Tibial artery (tissue), 4 donors: ENCODE data around the gene OGT.
"Not testable (repeated sequence)": the region's sequence is repeated elsewhere in the genome, so short reads cannot be mapped to it uniquely, and the experiment has no call there.

ENCODE experiments used
- DNase-seq, 2 donors: peaks; one replicate each; pipeline ENCODE4 v3.0.0-alpha.2; 2019
- H3K27ac ChIP-seq, 2 donors: fragments of 200-600 bp; sonication (generic) in 1 of 2; 1 replicate in 1 of 2; 2 replicates in 1 of 2; pipeline ENCODE4 v1.5.1; 2018 to 2019; ENCODE audit warnings: mild to moderate bottlenecking in 1 of 2
- H3K27me3 ChIP-seq, 2 donors: fragments of 200-600 bp; sonication (generic) in 1 of 2; one replicate each; pipeline versions ENCODE4 v1.5.1 to v1.6.0; 2016 to 2019
- H3K36me3 ChIP-seq, 3 donors: fragments of 200-600 bp; sonication (generic) in 2 of 3; one replicate each; pipeline ENCODE4 v1.5.1; 2016 to 2019; ENCODE audit warnings: mild to moderate bottlenecking in 2 of 3
- H3K4me1 ChIP-seq, 4 donors: fragments of 200-600 bp; sonication (generic) in 2 of 4; 1 replicate in 3 of 4; 2 replicates in 1 of 4; pipeline ENCODE4 v1.5.1; 2016 to 2019
- H3K4me3 ChIP-seq, 2 donors: fragments of 200-600 bp; sonication (generic) in 1 of 2; 1 replicate in 1 of 2; 2 replicates in 1 of 2; pipeline ENCODE4 v1.5.1; 2018 to 2019; ENCODE audit warnings: mild to moderate bottlenecking in 2 of 2
- H3K9me3 ChIP-seq, 3 donors: fragments of 200-600 bp; sonication (generic) in 1 of 3; one replicate each; pipeline ENCODE4 v1.5.1; 2016 to 2019
- intact Hi-C: fragments of 100-400 bp; cut with DNase I; formaldehyde crosslinking; loops from one replicate; pipeline ENCODE4 v1.15.0; 2023; ENCODE audit warnings: low total_unique reads
- TF ChIP-seq, protein P1 (sequence below), 2 experiments: fragments of 200-600 bp in 1 of 2; fragments of 450-650 bp in 1 of 2; IDR thresholded peaks; one replicate each; pipeline ENCODE4 v1.5.1; 2017 to 2019; ENCODE audit warnings: antibody characterized with exemption in 2 of 2, mild to moderate bottlenecking in 1 of 2, moderate library complexity in 1 of 2

The OGT gene

GRCh38 chrX:71609095-71609750 is 76.3 kb downstream of the OGT start:
- H3K4me3 ChIP-seq = no peak overlapping the region
- no peak overlapping the region for H3K27ac ChIP-seq
- no peaks in the 10 kb centered on the region for H3K4me1 ChIP-seq
- H3K36me3 ChIP-seq = peaks cover 22 to 75% (median 67%) of the 10 kb centered on the region in 3 donors
- TF ChIP-seq, protein P1, sequence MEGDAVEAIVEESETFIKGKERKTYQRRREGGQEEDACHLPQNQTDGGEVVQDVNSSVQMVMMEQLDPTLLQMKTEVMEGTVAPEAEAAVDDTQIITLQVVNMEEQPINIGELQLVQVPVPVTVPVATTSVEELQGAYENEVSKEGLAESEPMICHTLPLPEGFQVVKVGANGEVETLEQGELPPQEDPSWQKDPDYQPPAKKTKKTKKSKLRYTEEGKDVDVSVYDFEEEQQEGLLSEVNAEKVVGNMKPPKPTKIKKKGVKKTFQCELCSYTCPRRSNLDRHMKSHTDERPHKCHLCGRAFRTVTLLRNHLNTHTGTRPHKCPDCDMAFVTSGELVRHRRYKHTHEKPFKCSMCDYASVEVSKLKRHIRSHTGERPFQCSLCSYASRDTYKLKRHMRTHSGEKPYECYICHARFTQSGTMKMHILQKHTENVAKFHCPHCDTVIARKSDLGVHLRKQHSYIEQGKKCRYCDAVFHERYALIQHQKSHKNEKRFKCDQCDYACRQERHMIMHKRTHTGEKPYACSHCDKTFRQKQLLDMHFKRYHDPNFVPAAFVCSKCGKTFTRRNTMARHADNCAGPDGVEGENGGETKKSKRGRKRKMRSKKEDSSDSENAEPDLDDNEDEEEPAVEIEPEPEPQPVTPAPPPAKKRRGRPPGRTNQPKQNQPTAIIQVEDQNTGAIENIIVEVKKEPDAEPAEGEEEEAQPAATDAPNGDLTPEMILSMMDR (IDR thresholded peaks at IDR 0.05) = no peak
- no peaks in the 10 kb centered on the region for H3K27me3 ChIP-seq
- H3K9me3 ChIP-seq = no peaks in the 10 kb centered on the region
- intact Hi-C loops = no loop called here
- DNase-seq = no peak

- DNase-seq, H3K27me3 ChIP-seq, intact Hi-C loops, H3K27ac ChIP-seq, H3K4me3 ChIP-seq, H3K4me1 ChIP-seq, H3K9me3 ChIP-seq: not testable (repeated sequence)
- H3K36me3 ChIP-seq = peaks cover 8 to 66% (median 53%) of the 10 kb centered on the region in 3 donors
These were observed 78.8 kb downstream of the OGT start for GRCh38 chrX:71611736-71612135.

DNA sequence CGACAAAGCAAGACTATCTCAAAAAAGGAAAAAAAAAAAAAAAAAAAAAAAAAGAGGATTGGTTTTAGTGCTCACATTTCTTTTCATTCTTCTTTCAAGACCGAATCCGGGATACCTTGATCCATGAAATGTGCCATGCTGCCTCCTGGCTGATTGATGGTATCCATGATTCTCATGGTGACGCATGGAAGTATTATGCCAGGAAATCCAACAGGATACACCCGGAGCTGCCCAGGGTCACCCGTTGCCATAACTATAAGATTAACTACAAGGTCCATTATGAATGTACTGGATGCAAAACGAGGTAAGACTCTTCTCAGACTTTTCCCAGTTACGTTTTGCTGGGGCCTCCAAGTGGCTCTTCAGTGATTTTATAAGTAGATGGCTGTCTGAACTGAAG is 79.4 kb downstream of the OGT start:
- TF ChIP-seq, protein P1 (IDR thresholded peaks at IDR 0.05) = no peak
- intact Hi-C loops = no loop called here
- Histone ChIP-seq H3K27me3 (no peaks in the 10 kb centered on the region), H3K4me1 (no peaks in the 10 kb centered on the region), H3K27ac (no peak overlapping the region), H3K36me3 (peaks cover 8 to 66% (median 53%) of the 10 kb centered on the region in 3 donors), H3K9me3 (no peaks in the 10 kb centered on the region), H3K4me3 (no peak overlapping the region)
- DNase-seq = no peak

- H3K4me1 ChIP-seq = no peaks in the 10 kb centered on the region
- H3K9me3 ChIP-seq = no peaks in the 10 kb centered on the region
- H3K27ac ChIP-seq = no peak overlapping the region
- intact Hi-C loops = no loop called here
- no peaks in the 10 kb centered on the region for H3K27me3 ChIP-seq
- DNase-seq = no peak
- no peak overlapping the region for H3K4me3 ChIP-seq
- H3K36me3 ChIP-seq = peaks cover 8 to 48% (median 36%) of the 10 kb centered on the region in 3 donors
- TF ChIP-seq, protein P1 (IDR thresholded peaks at IDR 0.05) = no peak
These were observed 82.2 kb downstream of the OGT start for GRCh38 chrX:71615056-71615455.

DNA sequence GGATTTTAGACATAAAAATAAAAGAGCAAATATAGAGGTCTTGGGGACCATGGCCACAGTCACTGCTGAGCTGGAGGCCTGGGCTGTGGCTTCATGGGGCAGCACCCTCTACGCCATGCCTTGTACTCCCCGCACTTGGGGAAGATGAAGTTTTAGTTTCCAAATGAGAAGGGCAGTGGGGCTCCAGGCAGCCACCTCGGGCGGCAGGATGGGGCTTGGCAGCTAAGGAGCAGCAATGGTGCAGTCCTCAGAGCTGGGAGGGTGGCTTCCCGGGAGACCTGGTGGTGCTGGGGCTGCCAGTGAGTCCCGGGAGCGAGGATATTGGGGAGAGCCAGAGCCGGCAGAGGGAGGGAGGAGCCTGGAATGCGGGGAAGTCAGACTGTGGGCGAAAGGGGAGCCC is 83.0 kb downstream of the OGT start:
- DNase-seq = no peak
- H3K9me3 ChIP-seq = no peaks in the 10 kb centered on the region
- H3K4me3 ChIP-seq = no peak overlapping the region
- H3K27me3 ChIP-seq = no peaks in the 10 kb centered on the region
- TF ChIP-seq, protein P1 (IDR thresholded peaks at IDR 0.05) = no peak
- H3K27ac ChIP-seq = no peak overlapping the region
- no peaks in the 10 kb centered on the region for H3K4me1 ChIP-seq
- H3K36me3 ChIP-seq = peaks cover 5 to 39% (median 28%) of the 10 kb centered on the region in 3 donors
- intact Hi-C loops = no loop called here

DNA sequence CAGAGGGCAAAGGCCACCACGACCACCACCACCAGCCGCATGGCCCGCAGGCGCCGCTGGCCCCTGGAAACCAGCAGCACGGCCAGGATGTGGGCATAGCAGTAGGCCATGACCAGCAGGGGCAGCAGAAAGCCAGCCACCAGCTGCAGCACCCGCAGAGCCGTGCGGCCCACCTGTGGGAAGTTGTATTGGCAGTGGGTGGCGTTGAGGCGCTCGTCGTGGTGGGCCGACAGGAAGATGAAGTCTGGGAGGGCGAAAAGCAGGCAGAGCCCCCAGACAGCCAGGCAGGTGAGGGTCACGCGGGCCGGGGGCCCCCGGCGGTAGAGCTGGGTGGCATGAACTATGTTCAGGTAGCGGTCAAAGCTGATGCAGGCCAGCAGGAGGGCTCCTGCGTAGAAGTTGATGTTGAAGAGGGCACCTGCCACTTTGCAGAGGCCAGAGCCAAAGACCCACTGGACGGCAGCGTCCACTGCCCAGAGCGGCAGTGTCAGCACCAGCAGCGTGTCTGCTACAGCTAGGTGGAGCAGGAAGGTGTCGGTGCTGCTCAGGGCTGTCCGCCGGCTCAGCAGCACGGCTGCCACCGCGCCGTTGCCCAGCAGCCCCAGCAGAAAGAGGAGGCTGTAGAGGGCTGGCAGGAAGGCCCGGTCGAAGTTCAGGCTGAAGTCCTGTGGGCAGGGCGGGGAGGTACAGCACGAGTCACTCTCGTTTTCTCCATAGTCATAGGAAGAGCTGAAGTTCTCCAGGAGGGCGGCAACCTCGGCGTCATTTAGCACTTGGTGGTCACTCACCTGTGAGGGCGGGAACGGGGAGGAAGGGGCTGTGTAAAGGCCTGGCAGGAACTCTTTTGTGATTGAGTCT is 84.0 kb downstream of the OGT start:
- no peak for DNase-seq
- Histone ChIP-seq H3K27ac (no peak overlapping the region), H3K4me1 (peaks cover 0 to 5% (median 0%) of the 10 kb centered on the region in 4 donors), H3K27me3 (no peaks in the 10 kb centered on the region), H3K9me3 (no peaks in the 10 kb centered on the region), H3K36me3 (peaks cover 3 to 29% (median 18%) of the 10 kb centered on the region in 3 donors), H3K4me3 (no peak overlapping the region)
- TF ChIP-seq, protein P1 (IDR thresholded peaks at IDR 0.05) = no peak
- intact Hi-C loops = no loop called here
